HG02759 (cell line): Measurements from ENCODE around the gene CD7.
"Not testable (repeated sequence)": the region's sequence is repeated elsewhere in the genome, so short reads cannot be mapped to it uniquely, and the experiment has no call there.

Experiments used
- ATAC-seq: cut with Tn5 transposase; IDR thresholded peaks from one replicate; pipeline ENCODE4 v1.9.1; 2021; ENCODE audit warnings: mild to moderate bottlenecking, moderate library complexity; ENCODE audit not compliant: unreplicated experiment

The CD7 gene

GRCh38 chr17:82347994-82348393, 30.6 kb upstream of the CD7 start:
- ATAC-seq = not testable (repeated sequence)

- no peak for ATAC-seq
These were observed 29.2 kb upstream of the CD7 start for GRCh38 chr17:82346342-82347300.

GRCh38 chr17:82345151-82345976, 28.0 kb upstream of the CD7 start:
- no peak for ATAC-seq

GRCh38 chr17:82344175-82344907, 26.9 kb upstream of the CD7 start:
- no peak for ATAC-seq

- ATAC-seq = no peak
These were observed 26.2 kb upstream of the CD7 start for GRCh38 chr17:82343560-82343959.

GRCh38 chr17:82342361-82343079, 25.1 kb upstream of the CD7 start:
- no peak for ATAC-seq

GRCh38 chr17:82339634-82340580, 22.5 kb upstream of the CD7 start:
- no peak for ATAC-seq

GRCh38 chr17:82338858-82339633, 21.6 kb upstream of the CD7 start:
- ATAC-seq = no peak

- no peak for ATAC-seq
These were observed 17.4 kb upstream of the CD7 start for GRCh38 chr17:82334622-82335394.

GRCh38 chr17:82334204-82334621, 16.8 kb upstream of the CD7 start:
- ATAC-seq = no peak

- ATAC-seq = no peak
These were observed 16.1 kb upstream of the CD7 start, which contains the start of gene SECTM1 for GRCh38 chr17:82333279-82334171. Gene SECTM1, minus strand, starts transcription at chr17:82333766. Its CDS starts 6,526 bp downstream, at chr17:82327240.

- ATAC-seq = no peak
These were observed 15.4 kb upstream of the CD7 start for GRCh38 chr17:82332669-82333278.

GRCh38 chr17:82331345-82331939, 14.0 kb upstream of the CD7 start:
- no peak for ATAC-seq

- no peak for ATAC-seq
These were observed 13.2 kb upstream of the CD7 start for GRCh38 chr17:82330322-82331239.
